Hepatocyte (in vitro differentiated cells): Measurements from ENCODE around the gene OTOR. TPM values are rescaled to one million over a fixed set of nuclear protein-coding genes. Genes with fewer than 3 reads are reported as not detected.

Source experiments
- DNase-seq: peaks from one replicate; pipeline ENCODE4 v3.0.0-alpha.2; 2016; ENCODE audit warnings: low spot score
- H2AFZ ChIP-seq: fragments of 200-600 bp; sonication (generic); 2 replicates; pipeline ENCODE4 v1.6.0; 2016; ENCODE audit warnings: antibody characterized with exemption, mild to moderate bottlenecking
- H3K27ac ChIP-seq: fragments of 200-600 bp; sonication (generic); 2 replicates; pipeline ENCODE4 v1.5.1; 2016; ENCODE audit warnings: mild to moderate bottlenecking
- H3K27me3 ChIP-seq: fragments of 200-600 bp; sonication (generic); 2 replicates; pipeline ENCODE4 v1.6.1; 2016
- H3K36me3 ChIP-seq: fragments of 200-600 bp; sonication (generic); replicated peaks from 2 replicates; pipeline ENCODE4 v1.5.1; 2016; ENCODE audit warnings: low read depth; ENCODE audit not compliant: insufficient read depth
- H3K4me1 ChIP-seq: fragments of 200-600 bp; sonication (generic); 2 replicates; pipeline ENCODE4 v1.5.1; 2016; ENCODE audit warnings: mild to moderate bottlenecking, moderate library complexity; ENCODE audit not compliant: insufficient read depth
- H3K4me2 ChIP-seq: fragments of 200-600 bp; sonication (generic); 2 replicates; pipeline ENCODE4 v1.6.0; 2016
- H3K4me3 ChIP-seq: fragments of 200-600 bp; sonication (generic); 2 replicates; pipeline ENCODE4 v1.5.1; 2016; ENCODE audit warnings: mild to moderate bottlenecking
- H3K79me2 ChIP-seq: fragments of 200-600 bp; sonication (generic); 2 replicates; pipeline ENCODE4 v1.6.0; 2017; ENCODE audit warnings: mild to moderate bottlenecking
- H3K9me2 ChIP-seq: fragments of 200-600 bp; sonication (generic); replicated peaks from 2 replicates; pipeline ENCODE4 v1.6.0; 2017; ENCODE audit warnings: mild to moderate bottlenecking; ENCODE audit not compliant: insufficient read depth
- H3K9me3 ChIP-seq: fragments of 200-600 bp; sonication (generic); 2 replicates; pipeline ENCODE4 v1.5.1; 2016; ENCODE audit warnings: low read depth, mild to moderate bottlenecking
- H4K20me1 ChIP-seq: fragments of 200-600 bp; sonication (generic); 2 replicates; pipeline ENCODE4 v1.6.0; 2016; ENCODE audit warnings: mild to moderate bottlenecking; ENCODE audit not compliant: insufficient read depth, poor library complexity, severe bottlenecking
- EZH2 ChIP-seq: fragments of 200-600 bp; sonication (generic); IDR thresholded peaks from 2 replicates; pipeline ENCODE4 v1.6.1; 2016; ENCODE audit warnings: antibody characterized with exemption, mild to moderate bottlenecking, borderline replicate concordance
- EZH2phosphoT487 ChIP-seq: fragments of 200-600 bp; sonication (generic); IDR thresholded peaks from one replicate; pipeline ENCODE4 v1.6.1; 2018; ENCODE audit warnings: antibody characterized with exemption, mild to moderate bottlenecking, low read depth, moderate library complexity; ENCODE audit not compliant: unreplicated experiment, severe bottlenecking
- WGBS: methylation state at CpG from one replicate; pipeline ENCODE4 v1.1.6; 2016; ENCODE audit warnings: low lambda C conversion rate; ENCODE audit errors: missing lambda C conversion rate; 5-methylcytosine and 5-hydroxymethylcytosine counted together
- polyA plus RNA-seq: library from polyadenylated mRNA; unstranded; fragments of >200 nt; fragmentation: Nextera tagmentation; extraction: Ambion mirVana; gene quantifications from 2 replicates; pipeline ENCODE4 v1.2.1, GENCODE V29; 2016
- total RNA-seq: library from RNA; depleted of rRNA; stranded (reverse); fragments of >200 nt; gene quantifications from 2 replicates; pipeline ENCODE4 v1.2.3, GENCODE V29; 2014
- TF ChIP-seq, protein P1 (sequence below): fragments of 200-600 bp; sonication (generic); IDR thresholded peaks from 2 replicates; pipeline ENCODE4 v1.5.1; 2016; ENCODE audit warnings: antibody characterized with exemption, mild to moderate bottlenecking; ENCODE audit not compliant: poor library complexity

The OTOR gene
- total and polyA plus RNA-seq, 2 experiments from 2014 or later = 0.37 TPM; not detected in 1

DNA sequence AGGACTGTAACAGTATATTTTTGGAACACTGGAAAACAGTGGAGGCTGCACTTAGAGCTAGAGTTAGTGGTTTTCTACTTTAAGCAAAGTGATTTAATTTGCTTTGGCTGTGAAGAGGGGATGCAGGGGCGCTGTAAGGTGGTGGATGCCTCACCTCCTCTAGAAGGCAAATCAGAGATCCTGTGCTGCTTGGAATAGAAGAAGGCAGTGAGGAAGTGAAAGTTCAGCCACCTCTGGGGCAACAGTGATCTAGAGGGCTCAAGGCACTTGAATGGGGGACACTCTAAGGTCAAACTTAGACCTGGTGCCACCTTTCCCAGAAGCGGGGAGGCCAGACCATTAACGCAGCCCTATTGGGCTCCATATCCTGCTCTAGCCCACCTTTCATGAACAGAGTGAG, 37.4 kb upstream of the OTOR start:
- no peaks in the 10 kb centered on the region for H3K9me3 ChIP-seq
- no peaks in the 10 kb centered on the region for H3K27me3 ChIP-seq
- no peak overlapping the region for H3K27ac ChIP-seq
- H3K4me1 ChIP-seq = no peaks in the 10 kb centered on the region
- H3K79me2 ChIP-seq = no peaks in the 10 kb centered on the region
- no peak for DNase-seq
- 90% methylated on average over 3 of the region's 3 CpGs for WGBS
- H2AFZ ChIP-seq = no peak overlapping the region
- no peak overlapping the region for H3K4me3 ChIP-seq
- H3K4me2 ChIP-seq = no peak overlapping the region
- H3K36me3 ChIP-seq = no peaks in the 10 kb centered on the region
- H4K20me1 ChIP-seq = no peaks in the 10 kb centered on the region
- no peaks in the 10 kb centered on the region for H3K9me2 ChIP-seq
- TF ChIP-seq EZH2 (no peak), EZH2phosphoT487 (no peak)
- TF ChIP-seq, protein P1, sequence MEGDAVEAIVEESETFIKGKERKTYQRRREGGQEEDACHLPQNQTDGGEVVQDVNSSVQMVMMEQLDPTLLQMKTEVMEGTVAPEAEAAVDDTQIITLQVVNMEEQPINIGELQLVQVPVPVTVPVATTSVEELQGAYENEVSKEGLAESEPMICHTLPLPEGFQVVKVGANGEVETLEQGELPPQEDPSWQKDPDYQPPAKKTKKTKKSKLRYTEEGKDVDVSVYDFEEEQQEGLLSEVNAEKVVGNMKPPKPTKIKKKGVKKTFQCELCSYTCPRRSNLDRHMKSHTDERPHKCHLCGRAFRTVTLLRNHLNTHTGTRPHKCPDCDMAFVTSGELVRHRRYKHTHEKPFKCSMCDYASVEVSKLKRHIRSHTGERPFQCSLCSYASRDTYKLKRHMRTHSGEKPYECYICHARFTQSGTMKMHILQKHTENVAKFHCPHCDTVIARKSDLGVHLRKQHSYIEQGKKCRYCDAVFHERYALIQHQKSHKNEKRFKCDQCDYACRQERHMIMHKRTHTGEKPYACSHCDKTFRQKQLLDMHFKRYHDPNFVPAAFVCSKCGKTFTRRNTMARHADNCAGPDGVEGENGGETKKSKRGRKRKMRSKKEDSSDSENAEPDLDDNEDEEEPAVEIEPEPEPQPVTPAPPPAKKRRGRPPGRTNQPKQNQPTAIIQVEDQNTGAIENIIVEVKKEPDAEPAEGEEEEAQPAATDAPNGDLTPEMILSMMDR = no peak

DNA sequence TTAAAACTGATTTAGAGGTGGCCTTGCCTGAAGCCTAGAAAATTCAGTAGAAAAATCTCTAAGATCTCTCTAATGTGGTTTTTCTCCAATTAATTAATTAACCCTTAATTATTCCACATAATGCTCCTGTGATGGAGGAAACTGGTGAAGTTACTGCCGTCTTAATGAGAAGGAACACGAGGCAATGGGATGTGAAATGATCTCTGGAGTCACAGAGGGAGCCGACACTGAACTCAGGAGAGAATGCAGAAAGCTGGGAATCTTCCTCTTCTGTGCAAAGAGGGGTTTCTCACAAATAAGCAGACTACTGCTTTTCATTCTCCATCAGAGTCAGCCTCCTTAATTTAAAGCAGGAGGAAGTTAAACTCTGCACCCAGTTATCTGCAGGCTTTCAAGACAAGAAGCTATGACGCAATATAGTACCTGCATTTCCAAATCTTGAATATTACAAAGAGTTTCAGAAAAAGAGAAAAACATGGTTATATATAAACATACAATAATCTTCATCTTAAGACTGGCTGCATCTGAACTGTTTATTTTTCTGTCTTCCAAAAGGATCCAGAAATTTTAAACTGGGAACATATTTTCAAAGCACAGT, 36.4 kb upstream of the OTOR start:
- Histone ChIP-seq H3K9me2 (no peaks in the 10 kb centered on the region), H3K4me1 (no peaks in the 10 kb centered on the region), H3K79me2 (no peaks in the 10 kb centered on the region), H4K20me1 (no peaks in the 10 kb centered on the region), H3K4me2 (no peak overlapping the region), H3K27ac (no peak overlapping the region), H3K4me3 (no peak overlapping the region), H2AFZ (no peak overlapping the region), H3K36me3 (no peaks in the 10 kb centered on the region), H3K27me3 (no peaks in the 10 kb centered on the region), H3K9me3 (no peaks in the 10 kb centered on the region)
- no peak for DNase-seq
- no peak for TF ChIP-seq EZH2
- TF ChIP-seq, protein P1 = no peak
- 86% methylated on average over 4 of the region's 4 CpGs for WGBS

DNA sequence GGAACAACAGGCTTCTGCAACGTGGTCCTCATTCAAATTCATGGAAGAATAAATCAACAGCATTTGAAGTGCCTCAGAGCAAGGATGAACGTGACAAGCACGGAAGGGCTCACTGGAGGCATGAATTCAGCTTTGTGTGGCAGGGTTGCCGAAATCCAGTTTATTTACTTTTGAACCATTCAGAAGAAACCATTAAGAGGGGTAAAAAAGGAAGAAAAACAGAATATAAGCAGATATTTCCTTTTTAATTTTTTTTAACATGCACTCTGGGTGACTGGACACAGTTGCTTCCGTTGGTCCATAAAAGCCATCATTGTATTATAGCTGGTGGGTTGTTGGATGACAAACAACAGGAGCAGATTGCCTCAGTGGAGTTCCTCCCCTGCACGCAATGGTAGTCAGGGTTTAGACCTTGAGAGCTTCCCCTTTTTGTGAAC, 35.6 kb upstream of the OTOR start:
- H2AFZ ChIP-seq = no peak overlapping the region
- no peaks in the 10 kb centered on the region for H3K36me3 ChIP-seq
- H3K79me2 ChIP-seq = no peaks in the 10 kb centered on the region
- H3K4me2 ChIP-seq = no peak overlapping the region
- no peak overlapping the region for H3K27ac ChIP-seq
- TF ChIP-seq, protein P1 = no peak
- TF ChIP-seq EZH2phosphoT487 (no peak), EZH2 (no peak)
- no peaks in the 10 kb centered on the region for H3K4me1 ChIP-seq
- WGBS = 75% methylated on average over 6 of the region's 6 CpGs
- no peaks in the 10 kb centered on the region for H3K9me3 ChIP-seq
- H4K20me1 ChIP-seq = no peaks in the 10 kb centered on the region
- no peak for DNase-seq
- H3K9me2 ChIP-seq = no peaks in the 10 kb centered on the region
- H3K27me3 ChIP-seq = no peaks in the 10 kb centered on the region
- no peak overlapping the region for H3K4me3 ChIP-seq

DNA sequence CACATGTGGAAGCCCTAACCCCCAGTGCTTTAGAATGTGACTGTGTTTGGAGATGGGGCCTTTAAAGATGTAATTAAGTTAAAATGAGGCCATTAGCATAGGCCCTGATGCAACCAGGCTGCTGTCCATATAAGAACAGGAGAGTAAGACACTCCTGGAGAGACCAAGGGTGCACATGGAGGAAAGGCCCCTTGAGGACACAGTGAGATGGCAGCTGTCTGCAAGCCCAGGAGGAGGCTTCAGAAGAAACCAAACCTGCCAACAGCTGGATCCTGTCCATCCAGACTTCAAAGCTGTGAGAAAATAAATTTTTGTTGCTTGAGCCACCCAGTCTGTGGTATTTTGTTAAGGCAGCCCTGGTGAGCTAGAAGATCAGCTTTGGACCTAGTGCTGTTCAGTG, 35.1 kb upstream of the OTOR start:
- Histone ChIP-seq H3K27ac (no peak overlapping the region), H3K4me1 (no peaks in the 10 kb centered on the region), H2AFZ (no peak overlapping the region), H3K4me3 (no peak overlapping the region), H4K20me1 (no peaks in the 10 kb centered on the region), H3K9me2 (no peaks in the 10 kb centered on the region), H3K4me2 (no peak overlapping the region), H3K27me3 (no peaks in the 10 kb centered on the region), H3K79me2 (no peaks in the 10 kb centered on the region), H3K9me3 (no peaks in the 10 kb centered on the region), H3K36me3 (no peaks in the 10 kb centered on the region)
- TF ChIP-seq EZH2 (no peak), EZH2phosphoT487 (no peak)
- TF ChIP-seq, protein P1 = no peak
- no peak for DNase-seq
